Natural killer cell treated with Interleukin-12 subunit alpha and Interleukin-12 subunit beta and Interleukin-15 and Interleukin-18, amount 100 ng/mL, for 72 hours (primary cell): Measurements from ENCODE around the gene PPM1D. TPM values are rescaled to one million over a fixed set of nuclear protein-coding genes. Genes with fewer than 3 reads are reported as not detected.
"Not testable (repeated sequence)": the region's sequence is repeated elsewhere in the genome, so short reads cannot be mapped to it uniquely, and the experiment has no call there.

Source experiments
- ATAC-seq, 2 donors: fragments of 150-1000 bp; cut with Tn5 transposase in 1 of 2; sonication (Bioruptor Pico), chemical (Tn5 transposase) in 1 of 2; 2 replicates each; pipeline ENCODE4 v1.10.0; 2021
- DNase-seq: peaks from one replicate; pipeline ENCODE4 v3.0.0; 2022; ENCODE audit warnings: low spot score
- H3K27ac Mint-ChIP-seq, 2 donors: 1 replicate in 1 of 2; 2 replicates in 1 of 2; pipeline ENCODE4 v1.8.0; 2022; ENCODE audit warnings: mixed read lengths in 2 of 2, mild to moderate bottlenecking in 1 of 2, moderate library complexity in 1 of 2
- H3K27me3 Mint-ChIP-seq, 2 donors: 1 replicate in 1 of 2; 2 replicates in 1 of 2; pipeline ENCODE4 v1.8.0; 2022; ENCODE audit warnings: mixed read lengths in 2 of 2
- H3K36me3 Mint-ChIP-seq: one replicate; pipeline ENCODE4 v1.8.0; 2022; ENCODE audit warnings: mixed read lengths
- H3K4me1 Mint-ChIP-seq, 2 donors: 1 replicate in 1 of 2; 2 replicates in 1 of 2; pipeline ENCODE4 v1.8.0; 2022; ENCODE audit warnings: low read depth in 2 of 2, mixed read lengths in 2 of 2, mild to moderate bottlenecking in 1 of 2
- H3K4me3 Mint-ChIP-seq: one replicate; pipeline ENCODE4 v1.8.0; 2022; ENCODE audit warnings: mixed read lengths
- H3K9me3 Mint-ChIP-seq: 2 replicates; pipeline ENCODE4 v1.8.0; 2022; ENCODE audit warnings: mixed read lengths
- total RNA-seq, 2 donors: library from RNA; stranded (reverse); gene quantifications; one replicate each; pipeline ENCODE4 v1.2.3, GENCODE V29; 2022

PPM1D gene
- total RNA-seq, result 10 to 100 TPM; 16.3 to 18.3 TPM

DNA sequence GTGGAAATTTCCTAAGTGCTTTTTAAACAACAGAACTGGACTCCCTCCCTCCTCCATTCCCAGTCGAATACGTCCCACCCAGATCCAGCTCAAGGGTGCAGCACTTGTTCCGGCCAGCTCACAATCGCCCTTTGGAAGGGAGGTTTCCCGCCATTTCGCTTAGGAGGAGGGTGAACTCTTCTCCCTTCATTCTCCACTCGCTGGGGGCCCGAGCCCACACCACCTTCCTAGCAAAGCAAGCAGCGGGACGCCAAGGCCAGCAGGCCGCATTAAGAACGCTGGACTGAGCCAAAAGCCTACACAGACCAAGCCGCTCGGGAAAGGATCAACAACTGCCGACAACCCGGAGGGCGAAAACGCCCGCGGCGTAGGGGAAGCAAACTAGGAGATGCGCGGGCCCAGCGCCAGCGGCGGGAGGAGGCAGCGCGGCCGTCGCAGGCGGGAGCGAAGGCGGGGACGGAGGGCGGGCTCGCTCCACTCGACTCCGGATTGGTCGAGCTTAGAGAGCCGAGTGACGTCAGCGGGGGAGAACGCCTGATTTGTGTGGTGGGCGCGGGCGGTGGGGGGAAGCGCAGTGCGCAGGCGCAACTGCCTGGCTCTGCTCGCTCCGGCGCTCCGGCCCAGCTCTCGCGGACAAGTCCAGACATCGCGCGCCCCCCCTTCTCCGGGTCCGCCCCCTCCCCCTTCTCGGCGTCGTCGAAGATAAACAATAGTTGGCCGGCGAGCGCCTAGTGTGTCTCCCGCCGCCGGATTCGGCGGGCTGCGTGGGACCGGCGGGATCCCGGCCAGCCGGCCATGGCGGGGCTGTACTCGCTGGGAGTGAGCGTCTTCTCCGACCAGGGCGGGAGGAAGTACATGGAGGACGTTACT is at the start of gene PPM1D:
PPM1D (plus strand) TSS at position 574 of the 870 bp plus-strand sequence; CDS start at position 796, 222 bp downstream.
- ATAC-seq (peak; percentile 98 to 99), DNase-seq (peak; percentile 99)
- no peaks in the 10 kb centered on the region for H3K27me3 Mint-ChIP-seq
- no peaks in the 10 kb centered on the region for H3K9me3 Mint-ChIP-seq
- peaks cover 29 to 32% of the 10 kb centered on the region in 2 donors for H3K4me1 Mint-ChIP-seq
- H3K36me3 Mint-ChIP-seq, result peaks cover 4% of the 10 kb centered on the region
- H3K4me3 Mint-ChIP-seq, result peak within 1 kb of the TSS; percentile 99
- H3K27ac Mint-ChIP-seq, result peak within 1 kb of the TSS; percentile 88 to 97

DNA sequence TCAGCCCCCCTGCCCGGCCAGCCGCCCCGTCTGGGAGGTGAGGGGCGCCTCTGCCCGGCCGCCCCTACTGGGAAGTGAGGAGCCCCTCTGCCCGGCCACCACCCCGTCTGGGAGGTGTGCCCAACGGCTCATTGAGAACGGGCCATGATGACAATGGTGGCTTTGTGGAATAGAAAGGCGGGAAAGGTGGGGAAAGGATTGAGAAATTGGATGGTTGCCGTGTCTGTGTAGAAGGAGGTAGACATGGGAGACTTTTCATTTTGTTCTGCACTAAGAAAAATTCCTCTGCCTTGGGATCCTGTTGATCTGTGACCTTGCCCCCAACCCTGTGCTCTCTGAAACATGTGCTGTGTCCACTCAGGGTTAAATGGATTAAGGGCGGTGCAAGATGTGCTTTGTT is 47.7 kb upstream of the PPM1D start:
- not testable (repeated sequence) for H3K9me3 Mint-ChIP-seq, DNase-seq, H3K27me3 Mint-ChIP-seq, H3K4me3 Mint-ChIP-seq, H3K4me1 Mint-ChIP-seq, H3K36me3 Mint-ChIP-seq, H3K27ac Mint-ChIP-seq, ATAC-seq

GRCh38 chr17:60554377-60554788 is 45.6 kb upstream of the PPM1D start:
- Mint-ChIP-seq H3K4me1 (no peaks in the 10 kb centered on the region), H3K27me3 (no peaks in the 10 kb centered on the region), H3K9me3 (no peaks in the 10 kb centered on the region), H3K4me3 (no peak overlapping the region), H3K36me3 (no peaks in the 10 kb centered on the region), H3K27ac (no peak overlapping the region)
- ATAC-seq, result no peak
- DNase-seq, result no peak

DNA sequence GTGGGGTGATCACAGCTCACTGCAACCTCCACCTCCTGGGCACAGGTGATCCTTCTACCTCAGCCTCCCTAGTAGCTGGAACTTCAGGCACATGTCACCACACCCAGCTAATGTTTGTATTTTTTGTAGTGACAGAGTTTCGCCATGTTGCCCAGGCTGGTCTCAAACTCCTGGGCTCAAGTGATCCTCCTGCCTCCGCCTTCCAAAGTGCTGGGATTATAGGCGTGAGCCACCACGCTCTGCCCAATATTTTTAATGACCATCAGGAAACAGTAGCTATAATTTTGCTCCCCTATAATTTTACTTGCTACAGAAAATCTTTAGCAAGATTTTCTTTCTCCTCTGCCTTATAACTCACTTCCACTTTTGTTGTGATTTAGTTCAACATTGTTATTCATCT is 44.2 kb upstream of the PPM1D start:
- Mint-ChIP-seq H3K9me3 (no peaks in the 10 kb centered on the region), H3K4me3 (no peak overlapping the region), H3K27me3 (peaks cover 0 to 2% of the 10 kb centered on the region in 2 donors), H3K27ac (no peak overlapping the region), H3K36me3 (no peaks in the 10 kb centered on the region), H3K4me1 (no peaks in the 10 kb centered on the region)
- no peak for ATAC-seq
- DNase-seq, result no peak

GRCh38 chr17:60557805-60558204 is 42.2 kb upstream of the PPM1D start:
- ATAC-seq, result no peak
- no peaks in the 10 kb centered on the region for H3K9me3 Mint-ChIP-seq
- no peaks in the 10 kb centered on the region for H3K4me1 Mint-ChIP-seq
- H3K36me3 Mint-ChIP-seq, result no peaks in the 10 kb centered on the region
- no peak overlapping the region for H3K4me3 Mint-ChIP-seq
- no peak for DNase-seq
- no peak overlapping the region for H3K27ac Mint-ChIP-seq
- H3K27me3 Mint-ChIP-seq, result peaks cover 0 to 4% of the 10 kb centered on the region in 2 donors

- H3K27me3 Mint-ChIP-seq, result peaks cover 0 to 4% of the 10 kb centered on the region in 2 donors
- H3K4me1 Mint-ChIP-seq, result no peaks in the 10 kb centered on the region
- H3K36me3 Mint-ChIP-seq, result no peaks in the 10 kb centered on the region
- DNase-seq (no peak), ATAC-seq (no peak)
- no peaks in the 10 kb centered on the region for H3K9me3 Mint-ChIP-seq
- H3K27ac Mint-ChIP-seq, result no peak overlapping the region
- H3K4me3 Mint-ChIP-seq, result no peak overlapping the region
These were observed 40.4 kb upstream of the PPM1D start for GRCh38 chr17:60559659-60559994.

GRCh38 chr17:60559995-60560859 is 39.8 kb upstream of the PPM1D start:
- no peaks in the 10 kb centered on the region for H3K9me3 Mint-ChIP-seq
- DNase-seq, result no peak
- H3K36me3 Mint-ChIP-seq, result no peaks in the 10 kb centered on the region
- no peaks in the 10 kb centered on the region for H3K4me1 Mint-ChIP-seq
- no peak overlapping the region for H3K27ac Mint-ChIP-seq
- peaks cover 0 to 4% of the 10 kb centered on the region in 2 donors for H3K27me3 Mint-ChIP-seq
- ATAC-seq, result no peak
- H3K4me3 Mint-ChIP-seq, result no peak overlapping the region

- H3K4me1 Mint-ChIP-seq, result no peaks in the 10 kb centered on the region
- peaks cover 0 to 4% of the 10 kb centered on the region in 2 donors for H3K27me3 Mint-ChIP-seq
- no peak overlapping the region for H3K4me3 Mint-ChIP-seq
- no peaks in the 10 kb centered on the region for H3K36me3 Mint-ChIP-seq
- ATAC-seq (no peak), DNase-seq (no peak)
- H3K27ac Mint-ChIP-seq, result no peak overlapping the region
- H3K9me3 Mint-ChIP-seq, result no peaks in the 10 kb centered on the region
These were observed 39.1 kb upstream of the PPM1D start for GRCh38 chr17:60560860-60561257.

DNA sequence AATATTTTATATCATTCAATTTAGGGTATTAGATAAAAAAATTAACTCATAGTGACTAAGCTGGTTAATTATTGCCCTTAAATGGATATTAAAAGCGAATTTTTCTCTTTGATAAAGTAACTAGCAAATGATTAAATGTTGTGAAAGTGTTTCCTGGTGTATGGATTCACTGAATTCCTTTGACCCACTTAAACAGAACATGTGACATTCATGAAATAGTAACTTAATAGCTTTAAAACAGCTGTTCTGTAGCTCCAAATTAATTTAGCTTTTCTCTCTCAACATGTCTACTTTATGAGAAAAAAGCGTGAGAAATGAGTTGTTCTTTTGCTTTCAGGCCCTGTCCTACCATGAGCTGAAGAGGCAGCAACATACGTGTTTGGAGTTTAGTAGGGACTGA is 37.6 kb upstream of the PPM1D start:
- no peaks in the 10 kb centered on the region for H3K36me3 Mint-ChIP-seq
- H3K4me3 Mint-ChIP-seq, result no peak overlapping the region
- no peak overlapping the region for H3K27ac Mint-ChIP-seq
- peaks cover 0 to 4% of the 10 kb centered on the region in 2 donors for H3K27me3 Mint-ChIP-seq
- DNase-seq (no peak), ATAC-seq (no peak)
- H3K4me1 Mint-ChIP-seq, result no peaks in the 10 kb centered on the region
- H3K9me3 Mint-ChIP-seq, result no peaks in the 10 kb centered on the region

DNA sequence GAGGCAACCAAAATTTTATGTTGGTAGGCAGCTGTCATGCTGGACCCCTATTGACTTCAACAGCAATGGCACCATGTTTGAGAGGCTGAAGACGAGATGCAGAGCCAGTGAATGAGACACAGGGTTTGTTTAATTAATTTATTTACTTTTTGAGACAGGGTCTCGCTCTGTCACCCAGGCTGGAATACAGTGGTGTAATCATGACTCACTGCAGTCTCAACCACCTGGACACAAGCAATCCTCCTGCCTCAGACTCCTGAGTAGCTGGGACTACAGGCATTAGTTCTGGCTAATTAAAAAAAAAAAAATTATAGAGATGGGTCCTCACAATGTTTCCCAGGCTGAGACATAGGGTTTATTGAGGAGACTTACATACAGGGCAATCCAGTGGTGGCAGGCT is 36.2 kb upstream of the PPM1D start:
- ATAC-seq (no peak), DNase-seq (no peak)
- H3K27ac Mint-ChIP-seq, result no peak overlapping the region
- no peaks in the 10 kb centered on the region for H3K4me1 Mint-ChIP-seq
- H3K9me3 Mint-ChIP-seq, result no peaks in the 10 kb centered on the region
- H3K4me3 Mint-ChIP-seq, result no peak overlapping the region
- H3K36me3 Mint-ChIP-seq, result no peaks in the 10 kb centered on the region
- peaks cover 0 to 4% of the 10 kb centered on the region in 2 donors for H3K27me3 Mint-ChIP-seq

GRCh38 chr17:60565233-60565632 is 34.8 kb upstream of the PPM1D start:
- Mint-ChIP-seq H3K27me3 (peaks cover 0 to 4% of the 10 kb centered on the region in 2 donors), H3K36me3 (no peaks in the 10 kb centered on the region), H3K27ac (no peak overlapping the region), H3K4me1 (no peaks in the 10 kb centered on the region), H3K9me3 (no peaks in the 10 kb centered on the region), H3K4me3 (no peak overlapping the region)
- no peak for DNase-seq
- no peak for ATAC-seq

DNA sequence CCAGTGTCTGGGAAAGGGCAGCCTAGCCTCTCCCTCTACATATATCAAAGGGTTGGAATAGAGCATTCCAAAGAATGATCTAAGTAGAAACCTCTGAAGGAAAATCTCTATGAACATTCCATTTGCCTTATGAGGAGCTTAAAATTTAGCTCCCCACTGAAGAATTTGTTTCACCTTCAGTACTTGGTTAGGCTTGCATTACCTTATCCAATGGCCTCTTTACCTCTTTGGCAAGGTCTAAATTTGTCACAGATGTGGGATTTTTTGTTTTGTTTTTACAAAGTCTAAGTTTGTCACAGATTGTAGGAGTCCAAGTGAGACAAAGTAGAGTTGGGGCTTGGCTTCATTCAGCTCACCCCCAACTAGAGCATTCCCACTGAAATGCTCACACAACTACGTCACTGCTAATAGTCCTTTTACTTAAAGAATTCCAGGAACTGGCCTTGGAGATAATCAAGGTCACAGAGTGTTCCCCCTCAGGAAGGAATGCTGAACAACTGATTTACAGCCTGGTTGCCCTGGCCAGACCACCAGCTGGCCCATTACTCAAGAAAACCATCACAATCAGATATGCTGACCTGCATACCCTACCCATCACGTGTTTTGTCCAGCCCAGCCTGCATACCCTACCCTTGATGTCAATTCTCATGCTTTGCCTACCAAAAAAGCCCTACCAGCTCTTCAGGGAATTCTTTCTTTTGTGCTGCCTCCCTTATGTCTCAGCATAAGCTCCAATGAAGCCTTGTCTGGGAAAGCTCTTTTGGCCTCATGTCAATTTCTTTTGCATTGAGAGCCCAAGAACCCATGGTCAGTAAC is 26.5 kb upstream of the PPM1D start:
- no peaks in the 10 kb centered on the region for H3K36me3 Mint-ChIP-seq
- ATAC-seq (no peak), DNase-seq (no peak)
- H3K9me3 Mint-ChIP-seq, result no peaks in the 10 kb centered on the region
- H3K4me3 Mint-ChIP-seq, result no peak overlapping the region
- no peaks in the 10 kb centered on the region for H3K27me3 Mint-ChIP-seq
- peaks cover 5 to 8% of the 10 kb centered on the region in 2 donors for H3K4me1 Mint-ChIP-seq
- no peak overlapping the region for H3K27ac Mint-ChIP-seq

DNA sequence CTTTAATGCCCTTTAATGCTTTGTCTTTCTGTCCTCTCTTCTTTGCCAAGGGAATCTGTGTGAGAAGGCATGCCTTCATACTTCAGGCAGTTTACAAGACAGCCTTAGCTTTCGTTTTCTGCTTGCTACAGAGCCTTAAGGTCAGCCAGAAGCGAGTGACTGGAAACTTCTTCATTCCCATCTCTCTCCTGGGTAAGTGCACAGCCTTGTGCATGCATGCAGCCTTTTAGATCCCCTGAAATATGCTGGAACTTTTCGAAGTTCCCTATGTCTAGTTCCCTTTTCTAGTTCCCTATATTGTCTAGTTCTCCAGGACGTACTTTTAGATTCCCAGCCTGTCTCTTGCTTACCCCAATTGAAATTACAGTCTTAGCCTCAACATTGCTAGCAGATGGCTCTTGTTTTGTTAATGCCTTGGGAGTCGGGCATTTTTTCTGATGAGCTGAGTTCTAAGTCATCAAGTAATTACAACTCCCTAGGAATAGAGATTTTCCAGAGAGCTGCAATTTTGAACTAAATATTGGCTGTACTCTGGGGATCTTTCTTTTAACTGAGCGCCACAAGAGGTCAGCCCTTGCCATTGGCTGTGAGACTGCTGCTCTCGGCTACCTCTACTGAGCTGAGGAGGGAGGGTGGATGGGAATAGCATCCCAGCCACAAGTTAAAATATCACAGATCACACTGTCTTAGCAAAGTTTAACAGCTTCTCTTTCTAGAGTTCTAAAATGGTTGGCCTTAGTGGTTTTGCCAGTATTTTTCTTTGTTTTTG is 22.7 kb upstream of the PPM1D start:
- Mint-ChIP-seq H3K9me3 (no peaks in the 10 kb centered on the region), H3K36me3 (no peaks in the 10 kb centered on the region)

More for the DNA sequence above, 22.7 kb upstream of the PPM1D start:
- Mint-ChIP-seq H3K4me3 (peak overlapping the region; percentile 69), H3K27me3 (no peaks in the 10 kb centered on the region), H3K27ac (peak overlapping the region in 1 of 2 donors; percentile 5), H3K4me1 (peaks cover 5 to 8% of the 10 kb centered on the region in 2 donors)
- ATAC-seq (peak in 1 of 2 donors; percentile 59), DNase-seq (no peak)
